ENCODE results near the gene ACOX2. TPM values are rescaled to one million over a fixed set of nuclear protein-coding genes. Genes with fewer than 3 reads are reported as not detected.

Gene ACOX2
- total and polyA plus RNA-seq, 2 of the 8 experiments (the other 6 are each of a cell fraction or from before 2014, with no cell fraction given) = 3.2 to 9.2 TPM

DNA sequence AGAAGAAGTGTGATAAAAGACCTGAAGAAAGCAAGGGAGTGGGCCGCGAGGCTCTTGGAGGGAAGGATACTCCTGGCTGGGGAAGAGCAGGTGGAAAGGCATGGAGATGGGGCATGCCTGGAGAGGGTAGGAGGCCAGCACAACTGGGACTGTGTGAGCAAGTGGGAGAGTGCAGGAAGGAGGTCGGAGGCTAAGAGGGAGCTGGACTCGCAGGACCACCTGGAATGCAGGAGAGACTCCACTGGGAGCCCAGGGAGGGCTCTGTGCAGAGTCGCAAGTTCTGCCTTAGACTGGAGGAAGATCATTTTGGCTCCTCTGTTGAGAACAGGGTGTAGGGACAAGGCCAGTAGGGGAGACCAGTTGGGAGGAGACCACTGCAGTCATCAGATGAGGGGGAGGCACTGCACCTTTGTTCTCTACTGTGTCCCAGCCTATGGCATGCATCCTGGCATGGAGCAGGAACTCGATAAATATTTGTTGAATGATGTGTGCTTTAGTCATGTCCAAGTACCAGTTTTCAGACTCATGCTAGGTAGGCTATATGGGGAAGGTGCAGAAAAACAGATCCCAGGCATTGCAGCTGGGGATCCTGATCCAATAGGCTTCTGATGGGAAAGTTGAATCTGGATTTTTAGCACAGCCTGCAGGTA is 26.5 kb upstream of the ACOX2 start (continued):
- TF ChIP-seq TAF7 (optimal IDR thresholded peaks at IDR 0.05; ENCODE audit: borderline replicate concordance, low read depth, low read length) (no peak), GABPA (IDR thresholded peaks at IDR 0.05; ENCODE audit: borderline replicate concordance, insufficient read depth, low read length) (no peak), KDM1A (IDR thresholded peaks at IDR 0.05; ENCODE audit: borderline replicate concordance, low read length) (no peak), TAF1 (IDR thresholded peaks at IDR 0.05; ENCODE audit: low read depth, low read length) (no peak), TCF12 (IDR thresholded peaks at IDR 0.05; ENCODE audit: low read depth, low read length) (no peak), BCL11A (IDR thresholded peaks at IDR 0.05; ENCODE audit: low read depth in 2 of 2, low read length in 2 of 2) (no peak), CBX5 (IDR thresholded peaks at IDR 0.05; ENCODE audit: low read depth, low read length) (no peak), RXRA (IDR thresholded peaks at IDR 0.05; ENCODE audit: insufficient read depth, low read depth, low read length) (no peak)
- TF ChIP-seq, protein P1, sequence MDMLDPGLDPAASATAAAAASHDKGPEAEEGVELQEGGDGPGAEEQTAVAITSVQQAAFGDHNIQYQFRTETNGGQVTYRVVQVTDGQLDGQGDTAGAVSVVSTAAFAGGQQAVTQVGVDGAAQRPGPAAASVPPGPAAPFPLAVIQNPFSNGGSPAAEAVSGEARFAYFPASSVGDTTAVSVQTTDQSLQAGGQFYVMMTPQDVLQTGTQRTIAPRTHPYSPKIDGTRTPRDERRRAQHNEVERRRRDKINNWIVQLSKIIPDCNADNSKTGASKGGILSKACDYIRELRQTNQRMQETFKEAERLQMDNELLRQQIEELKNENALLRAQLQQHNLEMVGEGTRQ (IDR thresholded peaks at IDR 0.05; ENCODE audit: low read length) = no peak

All from H1 (cell line).